Measurements from ENCODE around the gene PLOD1.

The PLOD1 gene

GRCh38 chr1:11984576-11984975 lies 50.1 kb downstream of the PLOD1 start:
- H3K9me2 ChIP-seq (replicated peaks; ENCODE audit: low read depth, low read length), result no peaks in the 10 kb centered on the region
- H3K9ac ChIP-seq (ENCODE audit: low read depth, low read length, poor library complexity, severe bottlenecking), result peak overlapping the region; percentile 32
- H3K9me3 ChIP-seq (ENCODE audit: insufficient read depth, low read depth, low read length), result no peaks in the 10 kb centered on the region
- H2AFZ ChIP-seq (ENCODE audit: low read length), result no peak overlapping the region
- H3K4me3 ChIP-seq (ENCODE audit: low read length, poor library complexity, severe bottlenecking), result peak overlapping the region; percentile 41
- H3K79me2 ChIP-seq (ENCODE audit: insufficient read depth, low read length), result peaks cover 71% of the 10 kb centered on the region
- peaks cover 9% of the 10 kb centered on the region; the same call in 1 of the 2 replicates for H3K36me3 ChIP-seq (ENCODE audit: insufficient read depth, low read length)
- H3K27me3 ChIP-seq (ENCODE audit: insufficient read depth, low read length, poor library complexity, severe bottlenecking), result no peaks in the 10 kb centered on the region
- TF ChIP-seq EZH2phosphoT487 (IDR thresholded peaks at IDR 0.05; ENCODE audit: borderline replicate concordance), result no peak
- TF ChIP-seq CTCF (conservative IDR thresholded peaks at IDR 0.05; ENCODE audit: low read length), result no peak
- H3K4me2 ChIP-seq (ENCODE audit: low read depth, low read length, poor library complexity, severe bottlenecking), result peak overlapping the region; percentile 99
- peaks cover 28% of the 10 kb centered on the region for H4K20me1 ChIP-seq (ENCODE audit: insufficient read depth, low read length, poor library complexity, severe bottlenecking)
- no peaks in the 10 kb centered on the region for H3F3A ChIP-seq (ENCODE audit: low read depth)
- peaks cover 45% of the 10 kb centered on the region for H3K4me1 ChIP-seq (ENCODE audit: insufficient read depth, low read length, poor library complexity, severe bottlenecking)

DNA sequence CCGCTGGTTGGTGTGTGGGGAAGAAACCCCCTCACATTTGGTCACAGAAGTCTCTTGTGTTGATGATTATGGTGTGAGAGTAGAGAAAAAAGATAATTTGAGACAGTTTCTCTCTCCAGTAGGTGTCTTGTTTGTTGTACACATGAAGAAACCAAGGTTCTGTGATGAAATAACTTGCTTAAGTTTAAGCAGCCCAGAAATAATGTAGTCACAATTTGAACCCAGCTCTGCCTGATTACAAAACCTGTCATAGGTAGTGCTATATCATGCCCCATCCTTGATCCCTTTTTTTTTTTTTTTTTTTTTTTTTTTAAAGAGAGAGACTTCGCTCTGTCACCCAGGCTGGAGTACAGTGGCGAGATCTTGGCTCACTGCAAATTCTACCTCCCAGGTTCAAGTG lies 50.7 kb downstream of the PLOD1 start:
- Histone ChIP-seq H3K4me3 (ENCODE audit: low read length, poor library complexity, severe bottlenecking) (no peak overlapping the region), H3K4me2 (ENCODE audit: low read depth, low read length, poor library complexity, severe bottlenecking) (peak overlapping the region; percentile 99), H2AFZ (ENCODE audit: low read length) (no peak overlapping the region), H3K36me3 (ENCODE audit: insufficient read depth, low read length) (peaks cover 14% of the 10 kb centered on the region; the same call in 1 of the 2 replicates), H3K4me1 (ENCODE audit: insufficient read depth, low read length, poor library complexity, severe bottlenecking) (peaks cover 45% of the 10 kb centered on the region), H3K27me3 (ENCODE audit: insufficient read depth, low read length, poor library complexity, severe bottlenecking) (no peaks in the 10 kb centered on the region), H3K9me3 (ENCODE audit: insufficient read depth, low read depth, low read length) (no peaks in the 10 kb centered on the region), H3K9me2 (replicated peaks; ENCODE audit: low read depth, low read length) (no peaks in the 10 kb centered on the region), H3K9ac (ENCODE audit: low read depth, low read length, poor library complexity, severe bottlenecking) (peak overlapping the region; percentile 32), H4K20me1 (ENCODE audit: insufficient read depth, low read length, poor library complexity, severe bottlenecking) (peaks cover 28% of the 10 kb centered on the region), H3F3A (ENCODE audit: low read depth) (no peaks in the 10 kb centered on the region), H3K79me2 (ENCODE audit: insufficient read depth, low read length) (peaks cover 71% of the 10 kb centered on the region)
- no peak for TF ChIP-seq EZH2phosphoT487 (IDR thresholded peaks at IDR 0.05; ENCODE audit: borderline replicate concordance)
- no peak for TF ChIP-seq CTCF (conservative IDR thresholded peaks at IDR 0.05; ENCODE audit: low read length)

DNA sequence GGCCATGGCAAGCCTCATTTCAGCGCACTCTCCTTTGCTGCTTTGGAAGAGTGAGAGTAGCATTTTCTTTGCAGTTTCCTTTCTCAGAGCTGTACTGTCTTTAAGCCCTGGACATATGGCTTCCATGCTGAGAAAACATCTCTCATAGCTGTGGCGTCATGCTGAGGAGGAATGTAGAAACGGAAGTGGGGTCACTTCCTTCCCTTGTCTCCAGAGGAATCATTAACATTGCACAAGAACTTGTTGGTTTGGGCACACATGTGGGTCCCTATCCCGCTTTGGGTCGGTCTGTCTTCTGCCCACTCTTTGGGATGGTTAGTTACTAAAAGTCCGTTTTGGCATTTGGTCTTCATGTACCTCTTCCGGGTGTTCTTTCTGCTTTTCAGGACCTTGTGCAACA lies 51.3 kb downstream of the PLOD1 start:
- peaks cover 66% of the 10 kb centered on the region for H3K79me2 ChIP-seq (ENCODE audit: insufficient read depth, low read length)
- no peaks in the 10 kb centered on the region for H3K9me2 ChIP-seq (replicated peaks; ENCODE audit: low read depth, low read length)
- no peak overlapping the region for H3K4me3 ChIP-seq (ENCODE audit: low read length, poor library complexity, severe bottlenecking)
- H3K9me3 ChIP-seq (ENCODE audit: insufficient read depth, low read depth, low read length), result no peaks in the 10 kb centered on the region
- peaks cover 21% of the 10 kb centered on the region; the same call in 1 of the 2 replicates for H3K36me3 ChIP-seq (ENCODE audit: insufficient read depth, low read length)
- H2AFZ ChIP-seq (ENCODE audit: low read length), result no peak overlapping the region
- no peaks in the 10 kb centered on the region for H3F3A ChIP-seq (ENCODE audit: low read depth)
- peaks cover 41% of the 10 kb centered on the region for H3K4me1 ChIP-seq (ENCODE audit: insufficient read depth, low read length, poor library complexity, severe bottlenecking)
- TF ChIP-seq EZH2phosphoT487 (IDR thresholded peaks at IDR 0.05; ENCODE audit: borderline replicate concordance) (no peak), CTCF (conservative IDR thresholded peaks at IDR 0.05; ENCODE audit: low read length) (no peak)
- H3K9ac ChIP-seq (ENCODE audit: low read depth, low read length, poor library complexity, severe bottlenecking), result no peak overlapping the region
- H4K20me1 ChIP-seq (ENCODE audit: insufficient read depth, low read length, poor library complexity, severe bottlenecking), result peaks cover 28% of the 10 kb centered on the region
- no peak overlapping the region for H3K4me2 ChIP-seq (ENCODE audit: low read depth, low read length, poor library complexity, severe bottlenecking)
- H3K27me3 ChIP-seq (ENCODE audit: insufficient read depth, low read length, poor library complexity, severe bottlenecking), result no peaks in the 10 kb centered on the region
